ENCODE measurements around the gene MAPKAP1. TPM values are rescaled to one million over a fixed set of nuclear protein-coding genes. Genes with fewer than 3 reads are reported as not detected.

Gene MAPKAP1
- total RNA-seq, 1 experiment from 2014 or later = 114 TPM

DNA sequence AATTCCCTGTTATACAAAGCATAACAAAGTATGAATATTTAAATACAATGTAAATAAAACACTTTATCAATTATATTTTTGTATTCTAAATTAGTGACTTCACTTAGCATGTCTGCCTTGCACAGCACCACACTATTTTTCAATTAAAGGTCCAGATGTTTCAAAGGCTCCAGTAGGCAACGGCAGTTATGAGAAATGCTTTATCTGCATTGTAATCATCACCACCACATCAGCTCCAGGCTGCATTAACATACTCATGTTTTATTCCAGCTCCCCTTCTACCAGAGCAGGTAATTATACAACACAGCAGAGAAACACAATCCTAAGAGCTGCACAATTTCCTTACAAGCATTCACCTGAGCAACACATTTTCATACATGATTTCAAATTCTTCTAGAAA, 102.8 kb downstream of the MAPKAP1 start:
- H3K36me3 ChIP-seq (replicated peaks; ENCODE audit: control insufficient read depth, insufficient read depth, low read length) = no peaks in the 10 kb centered on the region
- no peak overlapping the region for H3K4me3 ChIP-seq (ENCODE audit: insufficient read depth, low read depth, low read length)
- no peaks in the 10 kb centered on the region for H3K27me3 ChIP-seq (ENCODE audit: control insufficient read depth, insufficient read depth, low read length)
- no peak for DNase-seq

DNA sequence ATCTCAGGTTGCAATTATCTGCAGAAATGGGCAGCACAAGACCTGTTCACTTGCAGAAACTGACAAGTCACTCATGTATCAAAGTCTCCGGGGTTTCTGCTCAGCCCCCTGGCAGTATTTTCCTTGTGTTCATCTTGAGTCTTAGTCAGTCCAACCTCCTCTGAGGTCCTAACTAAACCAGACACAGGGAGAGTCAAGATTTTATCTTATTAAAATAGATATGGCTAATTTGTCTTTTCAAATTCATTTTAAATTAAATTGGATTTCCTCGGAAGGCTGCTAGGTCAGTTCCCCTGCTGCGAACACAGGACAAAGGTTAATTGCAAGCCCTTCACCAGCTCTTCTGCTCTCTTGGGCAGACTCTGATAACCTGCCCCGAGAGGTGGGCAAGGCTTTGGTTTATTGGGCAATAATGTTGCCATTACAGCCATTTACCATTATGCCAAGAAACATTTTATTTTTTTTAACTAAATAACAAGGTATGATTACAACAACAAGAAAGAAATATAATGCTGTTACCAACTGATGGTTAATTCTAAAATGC, 103.5 kb downstream of the MAPKAP1 start:
- Histone ChIP-seq H3K4me3 (ENCODE audit: insufficient read depth, low read depth, low read length) (no peak overlapping the region), H3K36me3 (replicated peaks; ENCODE audit: control insufficient read depth, insufficient read depth, low read length) (no peaks in the 10 kb centered on the region), H3K27me3 (ENCODE audit: control insufficient read depth, insufficient read depth, low read length) (no peaks in the 10 kb centered on the region)
- no peak for DNase-seq

DNA sequence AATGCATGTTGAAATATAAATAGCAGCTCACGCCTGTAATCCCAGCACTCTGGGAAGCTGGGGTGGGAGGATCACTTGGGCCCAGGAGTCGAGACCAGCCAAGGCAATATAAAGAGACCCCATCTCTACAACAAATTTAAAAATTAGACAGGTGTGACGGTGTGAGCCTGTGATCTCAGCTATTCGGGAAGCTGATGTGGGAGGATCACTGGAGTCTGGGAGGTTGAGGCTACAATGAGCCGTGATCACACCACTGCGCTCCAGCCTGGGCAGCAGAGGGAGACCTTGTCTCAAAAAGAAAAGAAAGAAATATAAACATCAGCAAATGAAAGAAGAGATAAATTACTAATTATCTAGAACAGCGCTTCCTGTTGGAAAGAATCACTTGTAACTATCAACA, 105.0 kb downstream of the MAPKAP1 start:
- H3K27me3 ChIP-seq (ENCODE audit: control insufficient read depth, insufficient read depth, low read length) = no peaks in the 10 kb centered on the region
- DNase-seq = no peak
- H3K36me3 ChIP-seq (replicated peaks; ENCODE audit: control insufficient read depth, insufficient read depth, low read length) = no peaks in the 10 kb centered on the region
- H3K4me3 ChIP-seq (ENCODE audit: insufficient read depth, low read depth, low read length) = no peak overlapping the region

DNA sequence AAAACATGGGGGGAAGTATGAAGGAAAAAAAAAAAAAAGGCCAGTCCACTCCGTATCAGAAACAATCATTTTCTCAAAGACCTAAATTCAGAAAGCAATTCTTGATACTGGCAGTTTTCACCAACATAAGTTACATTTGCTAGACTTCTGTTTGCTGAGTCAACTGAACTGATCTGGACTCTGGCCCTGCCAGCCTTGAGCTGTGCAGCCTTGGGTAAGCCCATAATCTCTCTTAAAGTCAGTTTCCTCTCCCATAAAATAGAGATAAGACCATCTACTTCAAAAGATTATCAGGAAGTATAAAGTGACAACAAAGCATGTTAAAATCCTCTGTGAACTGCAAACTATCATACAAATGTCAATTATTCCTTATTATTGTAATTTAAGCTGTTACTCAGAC, 106.8 kb downstream of the MAPKAP1 start:
- no peak overlapping the region for H3K4me3 ChIP-seq (ENCODE audit: insufficient read depth, low read depth, low read length)
- no peaks in the 10 kb centered on the region for H3K36me3 ChIP-seq (replicated peaks; ENCODE audit: control insufficient read depth, insufficient read depth, low read length)
- no peak for DNase-seq
- H3K27me3 ChIP-seq (ENCODE audit: control insufficient read depth, insufficient read depth, low read length) = no peaks in the 10 kb centered on the region

DNA sequence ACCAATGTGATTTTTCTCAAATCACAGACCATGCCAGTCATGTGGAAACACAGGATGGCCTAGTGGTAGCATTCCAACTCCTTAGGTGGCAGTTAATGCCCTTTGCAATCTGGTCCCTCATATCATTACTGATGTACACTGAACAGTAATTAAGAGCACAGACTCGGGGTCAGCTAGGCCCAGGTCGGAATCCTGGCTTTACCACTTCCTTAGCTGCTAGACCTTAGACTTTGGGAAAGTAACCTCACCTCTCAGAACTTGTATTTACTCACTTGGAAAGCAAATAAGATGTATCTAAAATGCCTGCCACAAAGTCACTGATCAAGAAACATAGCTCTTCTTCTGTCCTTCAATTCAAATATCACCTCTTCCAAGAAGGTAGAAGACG, 112.8 kb downstream of the MAPKAP1 start:
- no peaks in the 10 kb centered on the region for H3K36me3 ChIP-seq (replicated peaks; ENCODE audit: control insufficient read depth, insufficient read depth, low read length)
- no peaks in the 10 kb centered on the region for H3K27me3 ChIP-seq (ENCODE audit: control insufficient read depth, insufficient read depth, low read length)
- no peak for DNase-seq
- no peak overlapping the region for H3K4me3 ChIP-seq (ENCODE audit: insufficient read depth, low read depth, low read length)

DNA sequence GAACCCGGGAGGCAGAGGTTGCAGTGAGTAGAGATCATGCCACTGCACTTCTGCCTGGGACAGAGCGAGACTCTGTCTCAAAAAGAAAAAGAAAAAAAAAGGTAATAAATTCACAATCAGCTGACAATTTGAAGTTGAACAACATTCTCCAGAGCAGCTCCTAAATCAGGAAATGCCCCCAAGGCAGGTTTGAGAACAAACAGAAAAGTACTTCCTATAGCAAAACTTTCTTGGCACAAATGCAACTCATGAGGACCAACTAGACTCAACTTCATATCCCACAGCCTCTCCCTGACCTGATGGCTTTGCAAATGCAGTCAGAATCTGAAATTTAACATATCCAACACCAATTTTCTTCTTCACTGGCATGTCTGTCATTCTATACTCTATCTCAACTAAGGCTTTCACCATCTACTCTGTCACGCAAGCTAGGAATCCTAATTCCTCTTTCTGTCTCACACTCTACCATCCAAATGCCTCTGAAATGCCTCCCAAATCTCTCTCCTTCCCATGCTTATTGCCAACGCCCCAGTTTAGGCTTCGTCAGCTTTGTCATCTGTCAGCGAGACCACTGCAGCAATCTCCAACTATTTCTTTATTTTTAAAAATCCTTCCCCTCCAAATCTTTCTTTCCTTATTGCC, 113.3 kb downstream of the MAPKAP1 start:
- DNase-seq = no peak
- H3K4me3 ChIP-seq (ENCODE audit: insufficient read depth, low read depth, low read length) = no peak overlapping the region
- no peaks in the 10 kb centered on the region for H3K36me3 ChIP-seq (replicated peaks; ENCODE audit: control insufficient read depth, insufficient read depth, low read length)
- no peaks in the 10 kb centered on the region for H3K27me3 ChIP-seq (ENCODE audit: control insufficient read depth, insufficient read depth, low read length)

DNA sequence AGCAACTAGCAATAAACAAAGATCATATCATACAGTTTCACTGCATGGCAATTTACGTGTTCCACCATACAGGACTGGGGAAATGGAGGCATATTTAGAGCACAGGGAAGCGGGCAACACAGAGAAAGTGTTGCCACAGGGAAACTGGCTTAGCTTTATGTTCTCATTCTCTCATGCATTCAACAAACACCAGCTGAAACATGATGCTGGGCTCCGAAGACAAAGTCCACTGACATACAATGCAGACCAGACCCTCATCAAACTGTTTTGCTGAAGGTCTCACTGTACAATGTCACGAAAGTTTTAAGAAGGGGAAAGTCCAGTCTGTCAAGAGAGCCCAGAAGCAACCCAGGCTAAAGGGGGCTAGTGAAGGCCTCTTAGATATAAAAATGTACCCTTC, 115.1 kb downstream of the MAPKAP1 start:
- H3K36me3 ChIP-seq (replicated peaks; ENCODE audit: control insufficient read depth, insufficient read depth, low read length) = no peaks in the 10 kb centered on the region

DNA sequence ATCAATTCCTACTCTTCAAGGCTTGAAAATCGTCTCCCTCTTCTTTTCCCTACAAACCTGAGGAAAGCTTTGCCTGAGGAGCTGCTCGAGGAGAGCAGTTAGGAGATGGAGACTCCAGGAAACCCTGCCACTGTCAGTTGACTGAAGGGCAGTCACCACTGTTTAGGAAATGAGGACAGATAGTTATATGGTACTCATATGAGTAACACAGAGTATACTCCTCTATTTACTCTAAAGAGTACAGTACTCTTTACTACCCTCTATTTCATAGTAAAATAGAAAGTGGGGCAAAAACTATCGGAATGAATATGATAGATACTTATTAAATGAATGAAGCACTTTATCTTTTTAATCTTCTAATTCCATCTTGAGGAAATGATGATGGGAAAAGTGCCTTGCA, 115.8 kb downstream of the MAPKAP1 start:
- no peaks in the 10 kb centered on the region for H3K36me3 ChIP-seq (replicated peaks; ENCODE audit: control insufficient read depth, insufficient read depth, low read length)
- H3K4me3 ChIP-seq (ENCODE audit: insufficient read depth, low read depth, low read length) = no peak overlapping the region
- no peak for DNase-seq
- H3K27me3 ChIP-seq (ENCODE audit: control insufficient read depth, insufficient read depth, low read length) = no peaks in the 10 kb centered on the region

More for the DNA sequence above, 115.1 kb downstream of the MAPKAP1 start:
- no peaks in the 10 kb centered on the region for H3K27me3 ChIP-seq (ENCODE audit: control insufficient read depth, insufficient read depth, low read length)
- H3K4me3 ChIP-seq (ENCODE audit: insufficient read depth, low read depth, low read length) = no peak overlapping the region
- DNase-seq = no peak

DNA sequence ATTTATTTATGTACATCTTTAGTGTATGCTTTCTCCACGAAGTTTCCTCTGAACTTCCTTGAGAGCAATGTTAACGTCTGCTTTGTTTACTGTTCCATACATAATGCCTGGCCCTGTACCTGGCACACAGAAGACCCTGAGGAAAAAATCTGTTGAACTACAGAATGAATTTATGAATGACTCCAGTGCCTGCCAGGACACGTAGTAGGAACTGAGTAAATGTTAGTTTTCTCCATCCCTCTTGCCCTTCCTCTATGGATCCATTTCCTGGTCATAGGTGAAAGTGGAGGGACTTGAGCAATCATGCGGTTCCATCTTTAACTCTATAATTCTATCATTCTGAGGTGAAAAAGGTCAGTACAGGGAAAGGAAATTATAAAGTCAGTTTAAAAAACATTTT, 117.7 kb downstream of the MAPKAP1 start:
- Histone ChIP-seq H3K27me3 (ENCODE audit: control insufficient read depth, insufficient read depth, low read length) (no peaks in the 10 kb centered on the region), H3K4me3 (ENCODE audit: insufficient read depth, low read depth, low read length) (no peak overlapping the region), H3K36me3 (replicated peaks; ENCODE audit: control insufficient read depth, insufficient read depth, low read length) (no peaks in the 10 kb centered on the region)
- DNase-seq = no peak

DNA sequence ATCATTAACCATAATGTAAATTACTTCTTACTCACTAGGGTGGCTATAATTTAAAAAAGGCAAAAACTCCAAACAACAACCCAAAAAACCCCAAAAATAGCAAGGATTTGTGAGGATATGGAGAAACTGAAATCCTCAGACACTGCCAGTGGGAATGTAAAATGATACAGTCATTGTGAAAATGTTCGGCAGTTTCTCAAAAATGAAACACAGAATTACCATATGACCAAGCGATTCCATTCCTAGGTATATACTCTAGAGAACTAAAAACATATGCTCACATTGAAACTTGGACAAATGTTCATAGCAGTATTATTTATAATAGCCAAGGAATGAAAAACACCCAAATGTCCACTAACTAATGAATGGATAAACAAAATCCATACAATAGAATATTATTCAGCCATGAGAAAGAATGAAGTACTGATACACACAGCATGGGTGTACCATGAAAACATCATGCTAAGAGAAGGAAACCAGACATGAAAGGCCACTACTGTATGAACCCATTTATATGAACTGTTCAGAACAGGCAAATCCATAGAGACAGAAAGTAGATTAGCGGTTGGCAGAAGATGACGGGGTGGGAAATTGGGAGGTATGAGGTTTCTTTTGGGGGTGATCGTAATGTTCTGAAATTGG, 119.1 kb downstream of the MAPKAP1 start:
- no peak for DNase-seq
- H3K27me3 ChIP-seq (ENCODE audit: control insufficient read depth, insufficient read depth, low read length) = no peaks in the 10 kb centered on the region

DNA sequence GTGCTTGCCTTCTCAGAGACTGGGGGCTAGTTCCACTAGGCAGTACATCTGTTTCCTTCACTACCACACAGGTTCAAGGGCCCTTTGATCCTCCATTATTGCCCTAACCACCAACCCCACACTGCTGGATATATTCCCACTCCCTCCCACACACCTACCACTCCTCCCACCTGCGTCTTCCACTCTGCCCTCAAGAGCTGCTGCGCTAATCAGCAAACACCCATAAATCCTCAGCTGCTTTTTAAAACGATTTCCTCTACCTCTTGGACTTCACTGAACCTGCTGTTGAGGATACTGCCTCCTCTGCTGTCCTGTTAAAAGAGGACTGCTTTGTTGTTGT, 120.9 kb downstream of the MAPKAP1 start:
- Histone ChIP-seq H3K36me3 (replicated peaks; ENCODE audit: control insufficient read depth, insufficient read depth, low read length) (no peaks in the 10 kb centered on the region), H3K4me3 (ENCODE audit: insufficient read depth, low read depth, low read length) (no peak overlapping the region), H3K27me3 (ENCODE audit: control insufficient read depth, insufficient read depth, low read length) (no peaks in the 10 kb centered on the region)
- no peak for DNase-seq

More for the DNA sequence above, 119.1 kb downstream of the MAPKAP1 start:
- H3K36me3 ChIP-seq (replicated peaks; ENCODE audit: control insufficient read depth, insufficient read depth, low read length) = no peaks in the 10 kb centered on the region
- H3K4me3 ChIP-seq (ENCODE audit: insufficient read depth, low read depth, low read length) = no peak overlapping the region

DNA sequence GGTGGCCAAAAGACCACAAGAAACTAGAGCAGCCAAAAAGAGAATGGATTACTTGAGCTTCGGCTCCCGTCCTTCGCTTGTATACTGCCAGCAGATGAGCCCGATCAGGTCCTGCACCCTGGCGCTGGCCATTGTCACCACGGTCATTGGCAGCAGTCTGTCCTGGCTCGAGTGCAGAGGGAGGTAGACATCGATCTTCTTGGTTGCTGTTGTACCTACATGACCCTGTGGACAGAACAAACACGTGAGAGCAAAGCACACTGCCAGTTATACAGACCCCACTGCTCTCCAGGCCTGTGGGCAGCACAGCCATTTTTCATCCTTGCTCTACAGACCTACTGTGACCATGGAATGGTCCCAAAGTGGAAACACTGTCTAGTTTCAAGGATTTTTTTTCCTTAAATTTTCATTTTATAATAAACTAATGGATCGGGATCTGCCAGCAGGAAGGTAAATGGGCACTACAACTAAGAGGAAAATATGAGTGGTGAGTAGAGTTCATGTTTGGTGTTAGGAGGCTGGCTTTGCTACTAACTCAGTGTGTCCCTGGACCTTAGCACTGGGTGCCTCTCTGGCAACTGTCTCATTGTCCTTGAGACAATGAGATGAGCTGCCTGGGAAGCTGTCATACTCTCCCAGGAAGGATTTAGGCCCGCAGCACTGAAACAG, 121.4 kb downstream of the MAPKAP1 start:
- no peaks in the 10 kb centered on the region for H3K36me3 ChIP-seq (replicated peaks; ENCODE audit: control insufficient read depth, insufficient read depth, low read length)
- H3K4me3 ChIP-seq (ENCODE audit: insufficient read depth, low read depth, low read length) = no peak overlapping the region
- no peaks in the 10 kb centered on the region for H3K27me3 ChIP-seq (ENCODE audit: control insufficient read depth, insufficient read depth, low read length)
- no peak for DNase-seq

DNA sequence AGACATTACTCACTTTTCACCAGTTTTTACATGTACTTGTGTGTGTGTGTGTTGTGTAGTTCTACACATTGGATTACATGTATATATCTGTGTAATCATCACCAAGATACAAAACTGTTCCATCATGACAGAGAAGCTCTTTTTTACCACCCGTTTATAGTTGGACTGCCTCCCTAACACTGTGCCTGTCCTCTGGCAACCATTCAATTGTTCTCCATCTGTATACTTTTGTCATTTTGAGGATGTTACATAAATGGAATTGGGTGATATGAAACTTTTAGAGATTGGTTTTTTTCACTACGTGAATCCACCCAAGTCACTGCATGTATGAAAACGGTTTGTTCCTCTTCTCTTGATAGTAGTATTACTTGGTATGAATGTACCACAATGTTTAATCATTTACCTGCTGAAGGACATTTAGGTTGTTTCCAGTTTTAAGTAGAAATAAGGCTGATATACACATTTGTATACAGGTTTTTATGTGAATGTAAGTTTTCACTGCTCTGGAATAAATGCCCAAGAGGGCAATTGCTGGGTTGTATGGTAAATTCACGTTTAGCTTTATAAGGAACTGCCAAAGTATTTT, 126.2 kb downstream of the MAPKAP1 start:
- H3K4me3 ChIP-seq (ENCODE audit: insufficient read depth, low read depth, low read length) = no peak overlapping the region

DNA sequence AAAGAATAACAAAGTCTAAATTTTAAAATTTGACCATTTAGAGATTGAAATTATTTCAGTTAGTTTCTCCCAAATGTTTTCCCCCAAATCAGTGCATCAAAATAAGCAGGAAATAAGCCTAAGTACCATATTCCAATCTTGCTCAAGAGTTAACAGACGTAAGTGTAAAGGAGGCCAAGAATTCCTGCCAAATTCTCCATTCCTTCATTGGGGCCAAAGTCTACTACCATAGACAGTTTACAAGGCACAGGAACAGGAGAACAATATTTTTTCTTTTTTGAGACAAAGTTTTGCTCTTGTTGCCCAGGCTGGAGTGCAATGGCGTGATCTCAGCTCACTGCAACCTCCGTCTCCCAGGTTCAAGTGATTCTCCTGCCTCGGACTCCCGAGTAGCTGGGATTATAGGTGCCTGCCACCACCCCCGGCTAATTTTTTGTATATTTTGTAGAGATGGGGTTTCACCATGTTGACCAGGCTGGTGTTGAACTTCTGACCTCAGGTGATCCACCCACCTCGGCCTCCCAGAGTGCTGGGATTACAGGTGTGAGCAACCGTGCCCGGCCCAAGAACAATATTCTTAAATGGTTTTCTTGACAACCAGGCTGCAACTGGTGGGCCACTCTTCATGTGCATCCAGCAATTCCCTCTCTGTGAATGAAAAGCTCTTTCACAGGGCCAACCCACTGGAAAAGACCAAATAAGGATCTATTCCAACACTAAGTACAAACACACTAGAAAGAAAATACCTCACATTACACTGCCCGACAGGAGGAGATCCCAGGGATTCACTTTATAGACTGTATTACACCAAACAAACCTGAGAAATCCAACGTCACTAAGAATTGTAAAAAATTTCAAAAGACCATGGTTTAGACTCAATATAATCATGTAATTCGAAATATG, 127.7 kb downstream of the MAPKAP1 start:
- H3K4me3 ChIP-seq (ENCODE audit: insufficient read depth, low read depth, low read length) = no peak overlapping the region
- H3K36me3 ChIP-seq (replicated peaks; ENCODE audit: control insufficient read depth, insufficient read depth, low read length) = no peaks in the 10 kb centered on the region
- H3K27me3 ChIP-seq (ENCODE audit: control insufficient read depth, insufficient read depth, low read length) = no peaks in the 10 kb centered on the region
- no peak for DNase-seq

More for the DNA sequence above, 126.2 kb downstream of the MAPKAP1 start:
- H3K27me3 ChIP-seq (ENCODE audit: control insufficient read depth, insufficient read depth, low read length) = no peaks in the 10 kb centered on the region
- no peaks in the 10 kb centered on the region for H3K36me3 ChIP-seq (replicated peaks; ENCODE audit: control insufficient read depth, insufficient read depth, low read length)
- no peak for DNase-seq

Measured in H7 (cell line).